ENCODE data around the gene ZFPM1.
"Not testable (repeated sequence)": the region's sequence is repeated elsewhere in the genome, so short reads cannot be mapped to it uniquely, and the experiment has no call there.

Gene ZFPM1

DNA sequence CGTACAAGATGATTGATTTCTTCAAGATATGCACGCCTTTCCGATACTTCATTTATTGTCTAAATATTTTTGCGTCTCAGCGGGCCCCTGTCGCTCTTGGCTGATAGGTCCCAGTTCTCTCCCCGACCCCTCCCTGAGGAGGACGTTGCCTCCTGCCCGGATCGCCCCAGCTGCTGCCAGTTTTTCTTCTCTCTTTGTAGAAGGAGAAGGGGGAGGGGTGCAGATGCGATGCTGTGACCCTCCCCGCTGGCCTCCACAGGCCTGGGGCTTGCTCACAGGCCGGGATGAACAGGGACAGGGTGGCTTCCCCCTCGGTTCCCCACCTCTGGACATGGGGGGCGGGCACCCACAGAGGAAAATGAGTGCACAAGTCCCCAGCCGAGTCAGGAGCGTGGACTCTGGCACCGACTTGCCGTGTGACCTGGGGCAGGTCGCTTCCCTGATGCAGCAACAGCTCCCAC, 63.6 kb downstream of the ZFPM1 start:
- H3K9me3 ChIP-seq (ENCODE audit: insufficient read depth, low read length): no peaks in the 10 kb centered on the region
- H3K9me2 ChIP-seq (replicated peaks; ENCODE audit: insufficient read depth, low read length): no peaks in the 10 kb centered on the region
- no peaks in the 10 kb centered on the region for H3F3A ChIP-seq (ENCODE audit: insufficient read depth)
- no peaks in the 10 kb centered on the region for H3K36me3 ChIP-seq (ENCODE audit: low read length)
- H4K20me1 ChIP-seq (ENCODE audit: low read depth, low read length): no peaks in the 10 kb centered on the region
- no peak overlapping the region for H3K27ac ChIP-seq (ENCODE audit: low read depth, low read length)
- no peak overlapping the region for H3K4me2 ChIP-seq (ENCODE audit: low read depth, low read length, poor library complexity, severe bottlenecking)
- H3K9ac ChIP-seq (ENCODE audit: low read length): no peak overlapping the region
- H3K4me3 ChIP-seq (ENCODE audit: insufficient read depth, low read length, poor library complexity, severe bottlenecking): no peak overlapping the region
- TF ChIP-seq EZH2phosphoT487 (conservative IDR thresholded peaks at IDR 0.05; ENCODE audit: low read length): no peak
- TF ChIP-seq, protein P1, sequence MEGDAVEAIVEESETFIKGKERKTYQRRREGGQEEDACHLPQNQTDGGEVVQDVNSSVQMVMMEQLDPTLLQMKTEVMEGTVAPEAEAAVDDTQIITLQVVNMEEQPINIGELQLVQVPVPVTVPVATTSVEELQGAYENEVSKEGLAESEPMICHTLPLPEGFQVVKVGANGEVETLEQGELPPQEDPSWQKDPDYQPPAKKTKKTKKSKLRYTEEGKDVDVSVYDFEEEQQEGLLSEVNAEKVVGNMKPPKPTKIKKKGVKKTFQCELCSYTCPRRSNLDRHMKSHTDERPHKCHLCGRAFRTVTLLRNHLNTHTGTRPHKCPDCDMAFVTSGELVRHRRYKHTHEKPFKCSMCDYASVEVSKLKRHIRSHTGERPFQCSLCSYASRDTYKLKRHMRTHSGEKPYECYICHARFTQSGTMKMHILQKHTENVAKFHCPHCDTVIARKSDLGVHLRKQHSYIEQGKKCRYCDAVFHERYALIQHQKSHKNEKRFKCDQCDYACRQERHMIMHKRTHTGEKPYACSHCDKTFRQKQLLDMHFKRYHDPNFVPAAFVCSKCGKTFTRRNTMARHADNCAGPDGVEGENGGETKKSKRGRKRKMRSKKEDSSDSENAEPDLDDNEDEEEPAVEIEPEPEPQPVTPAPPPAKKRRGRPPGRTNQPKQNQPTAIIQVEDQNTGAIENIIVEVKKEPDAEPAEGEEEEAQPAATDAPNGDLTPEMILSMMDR (IDR thresholded peaks at IDR 0.05; ENCODE audit: insufficient read depth, low read length, poor library complexity, severe bottlenecking): no peak
- H3K79me2 ChIP-seq (ENCODE audit: insufficient read depth, low read length): no peaks in the 10 kb centered on the region
- no peak overlapping the region for H2AFZ ChIP-seq (ENCODE audit: low read depth, low read length, severe bottlenecking)
- no peaks in the 10 kb centered on the region for H3K27me3 ChIP-seq (ENCODE audit: low read length)

GRCh38 chr16:88517208-88517774, 64.2 kb downstream of the ZFPM1 start:
- H3K79me2 ChIP-seq (ENCODE audit: insufficient read depth, low read length); H3K27ac ChIP-seq (ENCODE audit: low read depth, low read length); H3K9me3 ChIP-seq (ENCODE audit: insufficient read depth, low read length); H3K9me2 ChIP-seq (replicated peaks; ENCODE audit: insufficient read depth, low read length); H3F3A ChIP-seq (ENCODE audit: insufficient read depth); H3K4me2 ChIP-seq (ENCODE audit: low read depth, low read length, poor library complexity, severe bottlenecking); H3K4me3 ChIP-seq (ENCODE audit: insufficient read depth, low read length, poor library complexity, severe bottlenecking); H4K20me1 ChIP-seq (ENCODE audit: low read depth, low read length); H2AFZ ChIP-seq (ENCODE audit: low read depth, low read length, severe bottlenecking); H3K36me3 ChIP-seq (ENCODE audit: low read length); H3K27me3 ChIP-seq (ENCODE audit: low read length); H3K9ac ChIP-seq (ENCODE audit: low read length): not testable (repeated sequence)

DNA sequence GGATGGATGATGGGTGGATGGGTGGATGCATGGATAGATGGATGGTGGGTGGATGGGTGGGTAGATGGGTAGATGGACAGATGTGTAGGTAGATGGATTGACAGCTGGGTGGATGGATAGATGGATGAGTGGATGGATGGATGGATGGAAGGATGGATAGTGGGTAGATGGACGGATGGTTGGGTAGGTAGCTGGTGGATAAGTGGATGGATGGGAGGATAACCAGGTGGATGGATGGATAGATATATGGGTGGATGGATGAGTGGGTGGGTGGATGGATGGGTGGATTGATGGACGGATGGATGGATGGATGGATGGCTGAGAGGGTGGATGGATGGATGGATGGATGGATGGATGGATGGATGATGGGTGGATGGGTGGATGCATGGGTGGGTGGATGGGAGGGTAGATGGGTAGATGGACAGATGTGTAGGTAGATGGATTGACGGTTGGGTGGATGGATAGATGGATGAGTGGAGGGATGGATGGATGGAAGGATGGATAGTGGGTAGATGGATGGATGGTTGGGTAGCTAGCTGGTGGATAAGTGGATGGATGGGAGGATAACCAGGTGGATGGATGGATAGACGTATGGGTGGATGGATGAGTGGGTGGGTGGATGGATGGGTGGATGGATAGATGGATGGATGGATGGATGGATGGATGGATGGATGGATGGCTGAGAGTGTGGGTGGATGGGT, 65.5 kb downstream of the ZFPM1 start:
- H3K27ac ChIP-seq (ENCODE audit: low read depth, low read length); H3K36me3 ChIP-seq (ENCODE audit: low read length): not testable (repeated sequence)

DNA sequence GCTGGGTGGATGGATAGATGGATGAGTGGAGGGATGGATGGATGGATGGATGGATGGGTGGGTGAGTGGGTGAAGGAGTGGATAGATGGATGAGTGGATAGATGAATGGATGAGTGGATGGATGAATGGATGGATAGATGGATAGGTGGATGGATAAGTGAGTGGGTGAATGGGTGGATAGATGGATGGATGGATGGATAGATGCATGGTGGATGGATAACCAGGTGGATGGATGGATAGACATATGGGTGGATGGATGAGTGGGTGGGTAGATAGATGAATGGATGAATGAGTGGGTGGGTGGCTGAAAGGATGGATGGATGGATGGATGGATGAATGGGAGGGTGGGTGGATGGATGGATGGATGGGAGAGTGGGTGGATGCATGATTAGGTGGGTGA, 66.2 kb downstream of the ZFPM1 start:
- Histone ChIP-seq H3K27ac (ENCODE audit: low read depth, low read length) (no peak overlapping the region), H3K9me3 (ENCODE audit: insufficient read depth, low read length) (no peaks in the 10 kb centered on the region), H4K20me1 (ENCODE audit: low read depth, low read length) (no peaks in the 10 kb centered on the region), H3K27me3 (ENCODE audit: low read length) (no peaks in the 10 kb centered on the region), H3K9me2 (replicated peaks; ENCODE audit: insufficient read depth, low read length) (no peaks in the 10 kb centered on the region), H3F3A (ENCODE audit: insufficient read depth) (no peaks in the 10 kb centered on the region), H3K9ac (ENCODE audit: low read length) (no peak overlapping the region), H3K4me3 (ENCODE audit: insufficient read depth, low read length, poor library complexity, severe bottlenecking) (no peak overlapping the region), H3K4me2 (ENCODE audit: low read depth, low read length, poor library complexity, severe bottlenecking) (no peak overlapping the region), H2AFZ (ENCODE audit: low read depth, low read length, severe bottlenecking) (no peak overlapping the region), H3K36me3 (ENCODE audit: low read length) (no peaks in the 10 kb centered on the region), H3K79me2 (ENCODE audit: insufficient read depth, low read length) (no peaks in the 10 kb centered on the region)
- TF ChIP-seq EZH2phosphoT487 (conservative IDR thresholded peaks at IDR 0.05; ENCODE audit: low read length): no peak
- TF ChIP-seq, protein P1 (IDR thresholded peaks at IDR 0.05; ENCODE audit: insufficient read depth, low read length, poor library complexity, severe bottlenecking): no peak

More for the DNA sequence above, 65.5 kb downstream of the ZFPM1 start:
- H4K20me1 ChIP-seq (ENCODE audit: low read depth, low read length); H3K9me3 ChIP-seq (ENCODE audit: insufficient read depth, low read length); H3K9ac ChIP-seq (ENCODE audit: low read length); H2AFZ ChIP-seq (ENCODE audit: low read depth, low read length, severe bottlenecking); H3K9me2 ChIP-seq (replicated peaks; ENCODE audit: insufficient read depth, low read length); H3F3A ChIP-seq (ENCODE audit: insufficient read depth); H3K27me3 ChIP-seq (ENCODE audit: low read length); H3K4me3 ChIP-seq (ENCODE audit: insufficient read depth, low read length, poor library complexity, severe bottlenecking); H3K79me2 ChIP-seq (ENCODE audit: insufficient read depth, low read length); H3K4me2 ChIP-seq (ENCODE audit: low read depth, low read length, poor library complexity, severe bottlenecking): not testable (repeated sequence)

Data from SU-DHL-6 (cell line).